ENCODE results near the gene PDE10A.

DNA sequence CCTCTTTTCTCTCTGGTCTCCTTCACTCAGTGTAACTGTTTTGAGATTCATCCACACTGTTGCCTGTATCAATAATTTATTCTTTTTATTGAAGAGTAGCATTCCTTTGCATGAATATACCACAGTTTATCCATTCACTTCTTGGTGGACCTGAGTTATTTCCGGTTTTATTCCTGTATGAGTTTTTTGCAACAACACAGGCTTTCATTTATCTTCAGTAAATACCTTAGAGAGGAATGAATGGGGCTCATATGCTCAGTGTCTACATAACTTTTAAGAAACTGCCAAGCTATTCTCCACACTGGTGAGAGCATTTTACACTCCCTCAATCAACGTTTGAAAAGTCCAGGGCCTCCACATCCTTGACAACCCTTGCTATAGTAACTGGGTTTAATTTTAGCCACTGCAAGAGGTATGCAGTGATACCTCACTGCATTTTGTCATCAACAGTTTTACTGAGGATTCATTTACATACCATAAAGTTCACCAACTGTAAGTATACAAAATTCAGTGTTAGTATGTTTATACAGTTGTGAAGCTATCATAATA, 154.6 kb downstream of the PDE10A start:
- TF ChIP-seq, protein P1, sequence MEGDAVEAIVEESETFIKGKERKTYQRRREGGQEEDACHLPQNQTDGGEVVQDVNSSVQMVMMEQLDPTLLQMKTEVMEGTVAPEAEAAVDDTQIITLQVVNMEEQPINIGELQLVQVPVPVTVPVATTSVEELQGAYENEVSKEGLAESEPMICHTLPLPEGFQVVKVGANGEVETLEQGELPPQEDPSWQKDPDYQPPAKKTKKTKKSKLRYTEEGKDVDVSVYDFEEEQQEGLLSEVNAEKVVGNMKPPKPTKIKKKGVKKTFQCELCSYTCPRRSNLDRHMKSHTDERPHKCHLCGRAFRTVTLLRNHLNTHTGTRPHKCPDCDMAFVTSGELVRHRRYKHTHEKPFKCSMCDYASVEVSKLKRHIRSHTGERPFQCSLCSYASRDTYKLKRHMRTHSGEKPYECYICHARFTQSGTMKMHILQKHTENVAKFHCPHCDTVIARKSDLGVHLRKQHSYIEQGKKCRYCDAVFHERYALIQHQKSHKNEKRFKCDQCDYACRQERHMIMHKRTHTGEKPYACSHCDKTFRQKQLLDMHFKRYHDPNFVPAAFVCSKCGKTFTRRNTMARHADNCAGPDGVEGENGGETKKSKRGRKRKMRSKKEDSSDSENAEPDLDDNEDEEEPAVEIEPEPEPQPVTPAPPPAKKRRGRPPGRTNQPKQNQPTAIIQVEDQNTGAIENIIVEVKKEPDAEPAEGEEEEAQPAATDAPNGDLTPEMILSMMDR (IDR thresholded peaks at IDR 0.05; ENCODE audit: borderline replicate concordance, extremely low read depth, low read length, poor library complexity, severe bottlenecking), result no peak
- TF ChIP-seq EZH2 (IDR thresholded peaks at IDR 0.05; ENCODE audit: borderline replicate concordance, low read depth, low read length, severe bottlenecking), result no peak

Measured in DND-41 (cell line).